GM04503 (cell line): ENCODE results near the gene CNN2.
"Not testable (repeated sequence)": the region's sequence is repeated elsewhere in the genome, so short reads cannot be mapped to it uniquely, and the experiment has no call there.

Experiments
- DNase-seq: peaks from one replicate; pipeline ENCODE4 v3.0.0-alpha.2; 2012; ENCODE audit warnings: low read depth

Gene CNN2

DNA sequence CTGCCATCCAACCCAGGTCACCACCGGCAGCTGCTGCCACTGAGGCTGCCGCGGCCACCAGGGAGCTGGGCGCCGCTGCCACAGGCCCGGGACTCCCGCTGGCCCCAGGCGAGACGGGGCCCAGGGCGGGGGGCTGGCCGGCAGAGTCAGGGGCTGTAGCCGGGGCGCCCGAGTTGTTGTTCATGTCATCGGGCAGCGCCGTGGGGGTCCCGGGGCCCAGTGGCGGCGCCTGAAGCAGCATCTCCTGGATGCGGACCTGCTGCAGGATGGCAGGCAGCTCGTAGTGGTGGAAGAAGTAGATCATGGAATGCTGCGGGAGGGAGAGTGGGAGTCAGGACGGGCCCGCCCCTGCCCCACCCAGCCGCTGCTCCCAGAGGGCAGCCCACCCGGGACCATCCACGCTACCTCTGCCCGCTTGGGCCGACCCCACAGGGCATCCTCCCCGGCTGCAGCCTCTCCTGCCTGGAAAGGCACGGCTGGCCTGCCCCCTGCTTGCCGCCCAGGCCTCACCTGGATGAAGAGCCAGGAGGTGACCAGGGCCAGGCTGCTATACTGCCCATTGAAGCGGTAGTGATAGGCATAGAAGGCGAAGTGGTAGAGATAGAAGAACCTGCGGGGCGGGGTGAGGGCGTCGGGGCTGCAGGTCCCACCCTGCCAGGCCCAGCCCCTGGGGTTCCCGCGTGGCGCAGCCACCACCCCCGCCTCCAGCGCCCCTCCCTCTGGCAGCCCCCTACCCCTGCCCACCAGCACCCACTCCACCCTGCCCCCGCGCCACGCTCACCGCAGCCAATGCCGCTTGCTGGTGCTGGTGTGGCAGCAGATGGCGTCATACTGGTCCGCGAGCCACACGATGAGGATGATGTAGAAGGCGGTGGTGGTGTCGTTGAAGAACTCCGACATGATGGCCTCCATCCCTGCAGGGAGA lies 15.6 kb upstream of the CNN2 start:
- no peak for DNase-seq

DNA sequence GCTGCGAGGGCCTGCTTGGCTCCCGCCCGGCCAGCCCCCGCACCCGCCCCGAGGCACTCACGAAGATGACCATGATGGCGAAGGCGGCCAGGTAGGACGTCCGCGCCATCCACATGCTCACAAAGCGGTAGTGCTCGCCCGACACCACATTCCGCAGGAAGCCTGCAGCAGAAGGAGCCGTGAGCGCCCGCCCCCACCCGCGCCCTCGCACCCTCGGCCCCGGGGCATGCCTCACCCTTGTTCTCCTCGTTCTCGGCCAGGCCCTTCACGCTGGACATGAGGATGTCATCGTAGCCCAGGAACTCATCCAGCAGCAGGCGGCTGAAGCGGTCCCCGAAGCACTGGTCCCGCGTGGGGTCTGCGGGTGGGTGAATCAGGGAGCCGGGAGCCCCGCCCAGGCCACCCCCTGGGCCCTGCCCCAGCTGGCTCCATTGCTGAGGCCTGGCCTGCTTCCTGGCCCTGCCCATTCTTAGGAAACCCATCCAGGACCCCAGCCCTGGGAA lies 14.5 kb upstream of the CNN2 start:
- no peak for DNase-seq

DNA sequence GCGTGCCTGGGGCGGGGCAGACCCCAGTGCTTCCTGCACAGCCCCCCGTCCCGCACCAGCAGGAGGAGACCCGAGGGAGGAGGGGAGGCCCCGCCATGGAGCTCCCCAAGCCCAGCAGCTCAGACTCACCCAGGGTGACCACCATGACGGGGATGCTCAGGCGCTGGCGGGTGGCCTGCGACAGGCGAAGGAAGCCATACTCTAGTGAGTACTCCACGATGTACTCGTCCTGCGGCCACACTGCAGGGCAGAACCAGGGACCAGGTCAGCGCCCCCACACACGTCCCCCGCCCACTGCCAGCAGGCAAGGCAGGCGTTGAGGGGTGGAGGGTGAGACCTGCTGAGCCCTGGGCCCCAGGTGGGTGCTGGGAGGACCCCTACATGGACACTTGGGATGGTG lies 14.1 kb upstream of the CNN2 start:
- no peak for DNase-seq

DNA sequence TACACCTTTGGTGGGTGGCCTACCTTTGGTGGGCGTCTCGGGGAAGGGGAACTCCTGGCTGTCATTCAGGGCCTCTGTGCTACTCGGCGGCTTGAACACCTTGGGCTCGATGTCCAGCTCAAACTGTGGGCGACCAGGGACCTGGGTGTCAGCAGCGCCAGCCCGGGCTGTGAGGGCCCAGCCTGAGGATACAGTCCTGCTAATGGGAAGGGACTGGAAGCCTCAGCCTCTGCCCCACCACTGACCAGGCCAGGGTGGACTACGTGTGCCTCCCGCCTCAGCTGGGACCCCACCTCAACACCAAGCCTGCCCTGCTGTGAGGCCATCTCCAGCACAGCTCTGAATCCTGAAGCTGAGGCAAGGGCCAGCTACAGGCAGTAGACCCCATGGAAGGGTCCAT lies 13.2 kb upstream of the CNN2 start:
- DNase-seq, result no peak

DNA sequence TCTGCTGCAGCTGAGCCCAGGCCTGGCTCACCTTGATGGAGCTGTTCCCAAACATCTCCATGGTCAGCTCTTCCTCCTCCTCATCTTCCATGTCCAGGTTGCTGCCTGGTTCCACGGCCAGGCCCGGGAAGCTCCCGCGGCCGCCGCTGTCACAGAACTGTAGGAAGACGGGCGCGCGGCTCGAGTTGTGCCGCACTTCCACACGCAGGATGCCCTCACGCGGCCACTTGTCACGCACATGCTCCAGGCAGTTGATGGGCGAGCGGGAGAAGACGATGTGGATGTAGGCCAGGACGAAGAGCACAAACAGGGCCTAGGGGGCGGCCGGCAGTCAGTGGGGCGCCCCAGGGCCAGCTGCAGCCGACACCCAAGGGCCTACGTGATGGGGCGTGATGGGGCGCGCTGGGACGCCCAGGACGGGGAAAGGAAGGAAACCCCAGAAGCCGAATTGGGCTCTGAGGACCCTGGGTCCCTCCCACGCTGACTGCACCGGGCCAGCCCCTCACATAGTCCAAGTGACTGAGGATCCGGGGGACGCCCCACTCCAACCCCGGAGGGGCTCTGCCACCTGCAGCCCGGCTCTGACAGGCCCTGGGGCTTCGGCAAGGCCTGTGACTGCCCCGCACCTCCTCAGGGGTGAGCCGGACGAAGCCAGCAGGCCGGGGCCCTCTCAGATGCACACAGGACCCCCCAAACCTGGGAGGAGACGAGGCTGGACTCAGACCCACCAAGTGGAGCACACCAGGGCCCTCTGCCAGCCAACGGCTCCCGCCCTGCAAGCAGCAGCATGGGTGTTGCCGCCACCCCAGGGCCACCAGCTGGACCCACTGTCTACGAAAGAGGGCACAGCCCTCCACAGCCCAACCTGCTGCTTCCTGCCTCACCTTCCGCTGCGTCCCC lies 12.0 kb upstream of the CNN2 start:
- DNase-seq, result no peak

DNA sequence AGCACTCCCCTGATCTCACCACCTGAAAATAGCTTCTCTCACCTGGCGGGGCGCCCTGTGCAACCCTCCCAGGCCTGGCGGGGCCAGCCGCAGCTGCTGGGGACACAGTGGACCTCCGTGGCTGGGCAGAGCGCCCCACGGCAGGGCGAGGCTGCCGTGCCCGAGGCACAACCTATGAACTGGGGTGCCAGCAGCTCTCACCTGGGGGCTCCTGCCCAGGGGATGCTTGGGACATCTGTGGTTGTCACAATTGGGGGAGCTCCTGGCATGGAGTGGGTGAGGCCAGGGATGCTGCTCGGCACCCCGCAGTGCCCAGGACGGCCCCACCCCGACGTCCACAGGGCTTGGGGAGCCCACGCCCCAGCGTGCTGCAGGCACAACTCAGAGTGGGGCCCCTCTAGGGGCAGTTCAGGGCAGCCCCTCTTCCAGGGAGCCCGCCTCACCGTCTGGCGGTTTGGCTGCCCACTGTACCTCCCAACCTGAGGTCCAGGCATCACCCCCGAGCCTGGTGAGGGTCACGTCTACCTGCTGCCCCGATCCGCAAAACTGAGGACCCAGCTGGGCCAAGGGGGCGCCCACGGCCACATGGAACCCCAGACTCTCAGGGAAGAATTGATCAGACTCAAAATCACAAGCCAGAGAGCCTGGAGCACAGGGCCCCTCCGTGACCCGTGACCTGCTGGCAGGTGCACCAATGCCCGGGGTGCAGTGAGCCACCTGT lies 11.2 kb upstream of the CNN2 start:
- no peak for DNase-seq

DNA sequence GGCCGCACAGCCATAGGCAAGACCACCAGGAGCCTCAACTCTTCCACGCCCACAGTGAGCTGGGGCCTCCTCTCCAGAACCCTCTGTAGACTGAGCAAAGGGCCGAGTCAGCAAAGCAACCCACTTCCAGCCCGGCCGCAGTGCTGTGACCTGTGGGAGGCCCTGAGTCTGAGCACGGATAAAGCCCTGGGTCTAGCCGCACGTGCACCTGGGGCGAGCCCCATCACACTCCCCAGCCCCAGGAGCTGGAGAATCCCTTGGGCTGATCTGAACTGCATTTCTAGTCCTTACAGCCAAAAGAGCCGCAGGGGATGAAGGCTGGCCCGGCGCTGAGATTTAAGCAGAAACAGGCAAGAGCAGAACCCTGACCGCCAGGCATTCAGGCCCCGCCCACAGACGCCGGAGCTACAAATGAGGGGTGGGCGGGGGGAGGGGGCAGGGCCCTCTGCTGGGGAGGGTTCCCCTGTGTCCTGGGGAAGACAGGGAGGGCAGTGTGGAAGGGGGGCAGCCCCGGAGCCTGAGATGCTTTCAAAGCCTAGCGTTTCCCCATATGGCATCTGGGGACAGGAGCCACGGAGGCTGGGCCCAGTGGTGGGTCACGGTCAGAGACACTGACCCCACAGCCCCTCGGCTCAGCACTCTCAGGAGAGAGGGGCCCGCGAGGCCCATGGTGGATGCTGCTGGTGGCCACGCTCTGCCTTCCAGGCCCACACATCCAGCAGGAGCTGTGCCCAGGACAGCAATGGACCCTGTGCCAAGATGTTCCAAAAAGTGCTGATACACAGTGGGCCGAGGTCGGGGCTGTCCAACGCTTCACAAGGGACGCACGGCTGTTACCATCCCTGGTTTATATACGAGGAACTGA lies 10.4 kb upstream of the CNN2 start:
- no peak for DNase-seq

DNA sequence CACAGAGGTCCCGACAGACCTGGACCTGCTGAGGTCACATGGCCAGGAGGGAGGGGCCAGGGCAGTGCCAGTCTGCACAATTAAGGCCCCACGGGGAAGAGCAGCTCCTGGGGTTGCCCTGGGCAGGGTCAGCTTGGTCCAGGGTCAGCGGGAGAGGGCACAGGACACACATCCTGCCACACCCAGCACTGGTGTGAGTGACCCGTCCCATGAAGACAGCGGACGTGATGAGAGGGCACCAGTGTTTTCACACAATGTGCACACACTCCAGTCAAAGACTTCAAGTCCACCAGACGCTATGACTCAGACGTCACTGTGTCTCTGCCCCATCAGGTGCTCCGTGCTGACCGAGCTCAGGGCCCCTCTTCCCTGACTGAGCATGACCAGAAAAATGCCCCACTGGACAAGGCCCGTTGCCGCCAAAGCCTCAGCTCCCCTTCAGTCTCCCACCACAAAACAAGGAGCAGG lies 9.7 kb upstream of the CNN2 start:
- DNase-seq, result no peak

DNA sequence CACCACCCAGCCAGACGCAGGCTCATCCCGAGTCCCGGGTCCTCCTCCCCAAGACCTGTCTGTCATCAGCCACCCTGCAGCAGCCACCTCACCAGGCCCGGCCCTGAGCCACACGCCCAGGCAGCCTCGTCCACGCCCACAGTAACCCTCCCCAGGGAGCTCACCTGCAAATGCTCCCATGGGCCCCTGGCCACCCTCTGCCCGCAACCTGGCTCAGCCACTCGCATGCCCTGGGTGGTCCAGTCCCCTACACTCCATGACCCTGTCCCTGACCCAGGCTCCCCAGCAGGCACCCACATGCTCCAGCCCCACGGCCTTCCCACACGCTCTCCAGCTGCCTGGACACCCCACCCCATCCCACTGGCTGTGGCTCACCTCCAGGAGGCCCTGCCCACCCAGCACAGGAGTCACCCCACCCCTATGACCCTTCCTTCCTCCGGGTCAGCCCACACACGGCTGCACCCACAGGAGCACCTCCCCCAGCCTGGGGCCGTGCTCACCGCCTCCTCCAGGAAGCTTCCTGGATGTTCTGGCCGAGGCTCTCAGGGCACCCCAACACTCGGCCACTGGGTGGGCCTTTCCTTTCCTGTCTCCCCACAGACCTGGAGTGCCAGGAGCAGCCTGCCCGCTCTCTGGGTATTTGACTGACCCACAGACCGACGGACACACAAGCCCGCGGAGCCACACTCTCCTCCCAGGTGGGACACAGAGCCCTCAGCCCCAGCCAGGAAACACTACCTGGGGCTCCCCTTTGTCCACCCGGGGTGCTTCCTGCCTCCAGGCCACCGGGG lies 9.1 kb upstream of the CNN2 start:
- no peak for DNase-seq

DNA sequence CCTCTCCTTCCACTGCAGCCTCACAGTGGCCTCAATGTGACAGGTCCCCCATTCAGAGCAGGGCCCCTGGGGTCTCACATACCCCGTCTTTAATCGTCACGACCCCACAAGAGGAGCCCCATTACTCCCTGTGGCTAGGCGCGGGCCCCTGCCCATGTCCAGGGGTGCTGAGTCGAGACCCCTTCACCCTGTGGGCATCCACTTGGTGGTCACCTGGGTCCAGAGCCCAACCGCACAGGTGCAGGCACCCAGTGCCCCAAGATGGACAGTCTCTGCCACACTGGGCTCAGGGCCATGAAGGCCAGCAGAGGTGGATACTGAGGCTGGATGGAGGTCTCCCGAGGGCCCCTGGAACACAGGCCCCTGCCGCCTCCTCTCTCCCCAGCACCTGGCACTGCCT lies 8.5 kb upstream of the CNN2 start:
- DNase-seq, result no peak

DNA sequence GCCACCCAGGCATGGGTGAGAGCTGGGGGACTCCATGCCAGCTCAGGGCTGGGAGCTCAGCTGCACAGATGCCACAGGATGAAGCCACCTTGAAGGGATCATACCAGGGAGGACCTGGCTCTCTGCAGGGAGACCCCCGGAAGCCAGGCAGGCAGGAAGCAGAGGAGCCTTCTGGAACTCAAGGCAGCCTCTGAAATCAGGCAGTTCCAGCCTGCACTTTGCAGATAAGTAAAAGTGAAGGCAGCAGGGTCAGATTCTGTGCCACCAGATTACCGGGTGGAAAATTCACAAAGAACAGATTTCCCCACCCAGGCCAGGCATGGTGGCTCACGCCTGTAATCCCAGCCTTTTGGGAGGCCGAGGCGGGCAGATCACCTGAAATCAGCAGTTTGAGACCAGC lies 8.0 kb upstream of the CNN2 start:
- no peak for DNase-seq

DNA sequence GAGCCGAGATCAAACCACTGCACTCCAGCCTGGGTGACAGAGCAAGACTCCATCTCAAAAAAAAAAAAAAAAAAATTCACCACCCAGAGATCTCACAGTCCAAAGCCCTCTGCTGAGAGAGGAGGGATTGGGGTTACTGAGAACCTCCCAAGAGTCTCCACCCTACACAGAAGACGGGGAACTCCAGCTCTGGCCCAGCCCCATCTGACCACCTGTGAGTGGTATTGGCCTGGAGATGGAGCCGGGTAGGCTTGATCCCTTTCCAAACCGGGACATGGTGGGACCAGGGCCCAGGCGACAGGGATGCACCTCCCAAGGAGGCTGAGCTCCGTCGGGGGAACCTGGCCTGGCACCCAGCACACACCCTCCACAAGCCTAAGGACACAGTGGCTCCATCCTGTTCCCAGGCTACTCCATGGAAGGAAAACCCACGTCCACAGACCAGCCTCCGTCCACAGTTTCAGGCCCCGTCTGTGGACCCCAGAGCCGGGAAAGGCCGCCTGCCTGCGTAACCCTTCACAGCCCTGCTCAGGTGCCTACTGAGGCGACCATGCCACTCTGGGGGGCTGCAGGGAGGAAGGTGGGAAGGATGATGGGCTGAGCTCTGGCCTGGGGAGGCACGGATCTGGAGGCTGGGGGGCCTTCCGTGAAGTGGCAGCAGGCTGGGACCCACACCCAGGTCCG lies 7.3 kb upstream of the CNN2 start:
- no peak for DNase-seq

DNA sequence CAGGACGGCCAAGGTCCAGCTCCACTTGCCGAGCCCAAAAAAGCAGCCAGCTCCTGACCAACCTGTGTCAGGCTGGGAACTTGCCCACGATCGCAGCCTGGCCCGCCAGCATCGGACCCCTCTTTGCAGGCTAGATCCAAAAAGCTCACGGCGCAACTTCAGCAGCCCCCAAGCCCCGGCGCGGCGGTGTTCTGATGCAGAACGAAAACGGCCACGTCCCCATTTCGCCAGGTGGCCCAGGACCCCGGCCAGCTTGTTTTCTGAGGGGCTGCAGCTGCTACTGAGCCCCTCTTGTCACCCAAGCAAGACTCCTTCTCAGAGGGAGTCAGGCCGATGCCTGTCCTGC lies 6.8 kb upstream of the CNN2 start:
- no peak for DNase-seq

DNA sequence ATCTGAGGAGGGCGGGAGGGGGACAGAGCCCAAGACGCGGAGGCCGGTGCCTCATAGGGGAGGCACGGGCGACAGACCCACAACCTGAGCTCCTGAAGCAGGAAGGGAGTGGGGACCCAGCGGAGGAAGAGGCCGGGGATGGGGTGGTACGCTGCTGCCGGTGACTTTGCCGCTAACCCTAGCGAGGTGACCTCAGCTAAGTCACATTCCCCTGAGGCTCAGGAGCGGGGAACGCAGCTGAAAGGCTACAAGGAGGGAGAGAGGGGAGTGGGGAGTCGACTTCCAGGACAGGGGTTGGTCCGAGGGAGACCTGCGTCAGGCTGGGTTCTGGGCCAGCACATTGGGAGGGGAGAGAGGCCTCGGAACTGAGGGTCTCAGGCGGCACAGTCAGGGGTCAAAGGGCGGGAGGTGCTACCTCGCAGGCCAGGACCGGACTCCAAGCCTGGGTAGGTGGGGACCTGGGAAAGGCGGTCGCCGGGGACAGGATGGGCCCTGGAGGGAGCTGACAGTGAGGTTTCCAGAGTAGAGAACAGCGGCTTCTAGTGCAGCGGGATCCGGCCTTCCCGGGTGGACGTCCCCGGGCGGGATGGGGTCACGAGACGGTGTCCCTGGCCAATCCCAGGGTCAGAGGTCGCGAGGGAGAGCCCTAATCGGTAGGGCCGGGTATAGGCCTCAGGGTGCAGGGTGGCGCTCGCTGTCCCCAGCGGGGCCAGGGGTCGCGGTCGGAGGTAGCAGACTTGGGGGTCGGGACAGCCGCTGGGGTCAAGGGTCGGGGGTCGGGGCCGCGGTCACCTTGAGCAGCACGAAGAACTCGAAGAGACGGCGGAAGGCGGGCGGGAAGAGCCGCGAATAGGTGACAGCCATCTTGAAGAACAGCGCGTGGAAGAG lies 6.2 kb upstream of the CNN2 start:
- no peak for DNase-seq

DNA sequence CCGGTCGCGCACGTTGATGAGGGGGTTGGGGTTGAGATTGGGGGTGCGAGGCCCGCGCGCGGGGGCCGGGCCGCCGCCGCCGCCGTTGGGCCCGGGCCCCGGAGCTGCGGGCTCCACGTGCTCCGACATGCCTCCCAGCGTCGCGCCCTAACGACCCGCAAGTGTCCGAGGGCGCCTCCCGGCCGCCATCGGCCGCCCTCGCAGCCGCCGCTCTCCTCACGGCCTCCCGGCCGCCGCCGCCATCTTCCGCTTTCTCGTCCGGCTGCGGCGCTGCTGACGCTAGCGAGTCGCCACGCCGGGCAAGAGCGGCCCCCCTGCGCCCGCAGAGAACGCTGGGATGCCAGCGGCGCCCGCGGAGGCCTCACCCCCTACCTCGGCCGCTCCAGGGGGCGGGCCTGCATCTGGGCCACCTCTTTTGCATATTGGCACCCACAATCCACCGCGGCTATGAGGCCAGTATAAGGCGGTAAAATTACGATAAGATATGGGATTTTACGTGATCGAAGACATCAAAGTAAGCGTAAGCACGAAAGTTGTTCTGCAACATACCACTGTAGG lies 5.5 kb upstream of the CNN2 start, which contains the start of gene TMEM259:
TSS of gene TMEM259 (minus strand) at position 256 of the 558 bp plus-strand sequence. CDS start at position 129, 127 bp downstream.
- peak; percentile 72 for DNase-seq

DNA sequence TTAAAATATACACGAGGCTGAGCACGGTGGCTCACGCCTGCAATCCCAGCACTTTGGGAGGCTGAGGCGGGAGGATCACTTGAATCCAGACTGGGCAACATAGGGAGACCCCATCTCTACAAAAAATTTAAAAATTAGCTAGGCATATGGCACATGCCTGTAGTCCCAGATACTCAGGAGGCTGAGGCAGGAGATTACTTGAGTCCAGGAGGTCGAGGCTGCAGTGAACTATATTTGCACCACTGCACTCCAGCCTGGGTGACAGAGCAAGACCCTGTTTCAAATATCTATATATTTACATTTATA lies 2.6 kb upstream of the CNN2 start:
- DNase-seq, result not testable (repeated sequence)

DNA sequence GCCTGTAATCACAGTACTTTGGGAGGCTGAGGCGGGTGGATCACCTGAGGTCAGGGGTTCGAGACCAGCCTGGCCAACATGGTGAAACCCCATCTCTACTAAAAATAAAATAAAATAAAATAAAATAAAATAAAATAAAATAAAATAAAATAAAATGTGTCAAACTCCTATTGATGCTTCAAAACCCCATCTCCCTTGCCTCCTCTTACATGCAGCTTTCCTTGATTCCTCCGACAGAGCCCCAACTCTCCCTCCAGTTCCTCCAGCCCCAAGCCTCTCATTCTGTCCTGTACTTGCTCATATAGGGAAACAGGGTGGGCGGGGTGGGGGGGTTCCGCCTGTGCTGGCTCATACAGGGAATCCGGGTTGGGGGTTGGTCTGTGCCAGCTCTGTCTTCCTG lies 1.3 kb upstream of the CNN2 start:
- not testable (repeated sequence) for DNase-seq
